Measurements from ENCODE around the gene CD46.

Gene CD46

DNA sequence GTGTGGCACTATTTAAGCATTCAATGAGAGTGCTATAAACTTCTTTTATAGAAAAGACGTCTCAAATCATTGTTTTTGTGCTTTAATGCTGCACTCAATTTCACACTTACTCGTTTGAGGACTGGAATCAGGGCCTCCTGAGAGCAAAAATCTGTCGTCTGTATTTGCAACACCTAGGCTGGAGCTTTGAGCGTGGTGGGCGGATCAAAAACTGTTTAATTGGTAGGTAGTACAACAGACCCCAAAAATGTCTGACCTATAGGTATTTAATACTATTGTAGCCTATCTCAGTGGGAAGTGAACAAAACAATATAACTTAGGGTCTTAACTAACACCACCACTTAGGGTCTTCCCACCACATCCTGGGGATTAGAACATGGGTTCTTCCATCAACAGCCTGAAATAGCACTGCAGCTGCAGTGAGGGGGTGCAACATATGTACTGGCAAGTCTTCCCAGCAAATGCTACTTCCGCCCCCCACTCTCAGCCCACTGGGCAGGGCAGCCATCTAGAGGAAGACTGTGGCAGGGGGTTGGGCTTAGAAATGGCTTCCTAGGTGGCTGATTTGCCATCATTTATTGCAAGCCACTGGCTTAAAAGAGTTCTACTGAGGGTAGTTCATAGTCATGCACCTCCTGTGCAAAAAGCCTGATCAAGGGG lies 48.3 kb downstream of the CD46 start:
- DNase-seq: no peak

GRCh38 chr1:207801819-207802218 lies 50.0 kb downstream of the CD46 start:
- DNase-seq: no peak

- no peak for DNase-seq
Measured at GRCh38 chr1:207803678-207804077, 51.8 kb downstream of the CD46 start.

DNA sequence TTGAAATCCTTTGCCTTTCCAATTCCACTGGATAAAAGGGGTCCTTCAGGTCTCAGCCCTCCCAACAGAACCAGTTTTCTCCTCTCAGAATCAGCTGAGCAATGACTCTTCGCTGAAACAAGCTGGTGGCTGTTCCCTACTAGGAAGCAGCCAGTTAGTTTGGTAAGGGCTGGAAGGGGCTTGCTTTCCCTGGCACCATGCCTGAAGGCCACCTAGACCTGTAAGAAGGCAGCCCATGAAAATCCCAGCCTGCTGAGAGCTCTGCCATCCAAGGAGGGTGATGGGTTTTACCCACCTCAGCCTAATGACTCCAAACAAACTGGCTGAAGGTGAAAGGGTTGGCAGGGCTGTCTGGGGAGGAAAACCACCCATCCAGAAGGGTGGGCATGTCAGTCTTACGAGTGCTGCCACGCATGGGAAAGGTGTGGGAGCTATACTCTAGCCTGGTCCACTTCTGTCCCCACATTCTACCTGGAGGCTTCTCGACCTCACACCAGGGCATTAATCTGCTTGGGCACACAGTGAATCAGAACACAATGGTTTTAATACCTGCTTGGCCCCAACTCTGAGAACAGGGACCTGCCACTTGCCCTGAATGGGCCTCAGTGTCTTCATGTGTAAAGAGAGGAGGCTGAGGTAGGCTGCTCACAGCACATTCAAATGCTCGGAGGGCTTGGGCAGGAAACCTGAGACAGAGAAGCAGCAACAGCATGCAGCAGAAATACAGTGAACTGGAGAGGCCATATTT lies 53.0 kb downstream of the CD46 start:
- no peak for DNase-seq

DNA sequence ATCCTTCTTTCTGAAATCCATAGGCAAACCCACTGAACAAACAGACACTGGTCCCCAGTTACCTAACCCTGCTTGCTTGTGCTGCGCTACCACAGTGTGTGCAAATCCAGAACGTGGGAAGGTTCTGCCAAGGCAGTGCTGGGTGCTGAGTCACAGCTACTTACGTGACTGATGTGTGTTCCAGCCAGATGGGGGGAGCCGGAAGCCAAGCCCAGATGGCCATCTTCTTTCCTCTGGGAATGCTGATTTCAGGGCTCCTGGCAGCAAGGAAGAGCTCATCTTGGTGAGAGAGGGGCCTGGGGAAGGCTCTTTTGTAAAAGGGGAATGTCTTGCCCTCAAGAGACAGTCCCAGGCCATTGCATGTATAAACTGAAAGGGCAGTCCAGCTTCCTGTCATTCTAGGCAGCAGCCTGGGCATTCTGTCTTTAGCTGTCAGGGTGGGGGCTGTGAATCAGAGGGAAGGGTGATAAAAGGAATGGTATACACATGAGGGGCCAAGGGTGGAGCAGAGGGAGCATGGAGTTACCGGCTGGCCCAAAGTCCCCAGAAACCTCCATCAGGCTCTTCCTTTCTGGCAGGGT lies 54.1 kb downstream of the CD46 start:
- DNase-seq: no peak

- no peak for DNase-seq
Measured at GRCh38 chr1:207806531-207807325, 54.9 kb downstream of the CD46 start.

DNA sequence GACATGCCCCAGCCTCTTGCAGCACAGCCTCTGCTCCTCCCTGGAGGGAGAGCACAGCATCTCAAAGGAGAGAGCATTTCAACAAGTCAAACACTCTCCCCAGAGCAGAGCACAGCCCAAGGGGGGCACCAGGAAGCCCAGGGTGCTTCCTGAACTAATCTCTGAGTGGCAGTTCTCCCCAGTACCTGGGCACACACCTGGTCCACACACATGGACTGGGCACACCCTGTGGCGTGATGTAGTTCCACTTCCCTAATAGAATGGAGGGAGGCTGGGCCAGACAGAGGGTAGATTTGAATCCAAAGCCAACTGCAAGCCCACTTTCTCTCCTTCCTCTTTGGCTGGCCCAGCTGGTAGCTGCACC lies 55.5 kb downstream of the CD46 start:
- DNase-seq: no peak

DNA sequence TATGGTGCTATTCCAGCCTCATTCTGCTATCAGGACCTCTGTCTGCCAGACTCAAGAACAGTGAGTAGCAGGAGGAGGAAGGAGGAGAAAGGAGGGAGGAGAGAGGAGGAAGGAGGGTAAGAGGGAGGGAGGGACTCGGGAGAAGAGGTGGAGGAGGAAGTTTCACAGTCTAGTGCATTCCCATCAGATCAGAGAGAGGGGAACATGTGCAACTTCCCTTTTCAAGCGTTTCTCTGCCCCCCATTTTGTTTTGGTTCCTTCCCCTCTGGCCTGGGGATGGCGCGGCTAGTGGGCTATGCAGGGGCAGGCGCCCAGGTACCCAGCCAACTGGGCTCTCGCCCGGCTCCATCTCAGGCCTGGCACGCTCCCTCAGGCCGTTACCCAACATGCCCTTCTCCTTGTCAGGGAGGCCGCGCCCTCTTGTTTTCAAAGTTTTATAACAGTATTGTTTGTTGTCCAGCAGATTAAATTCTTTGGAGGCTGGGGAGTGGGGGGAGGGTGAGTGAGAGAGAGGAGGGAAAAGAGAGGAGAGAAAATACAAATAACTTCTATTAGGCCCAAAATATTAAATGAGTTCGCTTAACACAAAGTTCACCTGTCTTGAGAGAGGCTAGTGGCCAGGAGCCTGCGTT lies 56.0 kb downstream of the CD46 start:
- DNase-seq: no peak

- no peak for DNase-seq
Measured at GRCh38 chr1:207808322-207808705, 56.5 kb downstream of the CD46 start.

GRCh38 chr1:207808911-207809555 lies 57.2 kb downstream of the CD46 start:
- no peak for DNase-seq

GRCh38 chr1:207810173-207810572 lies 58.3 kb downstream of the CD46 start:
- DNase-seq: no peak

- no peak for DNase-seq
Measured at GRCh38 chr1:207810606-207811295, 58.9 kb downstream of the CD46 start.

DNA sequence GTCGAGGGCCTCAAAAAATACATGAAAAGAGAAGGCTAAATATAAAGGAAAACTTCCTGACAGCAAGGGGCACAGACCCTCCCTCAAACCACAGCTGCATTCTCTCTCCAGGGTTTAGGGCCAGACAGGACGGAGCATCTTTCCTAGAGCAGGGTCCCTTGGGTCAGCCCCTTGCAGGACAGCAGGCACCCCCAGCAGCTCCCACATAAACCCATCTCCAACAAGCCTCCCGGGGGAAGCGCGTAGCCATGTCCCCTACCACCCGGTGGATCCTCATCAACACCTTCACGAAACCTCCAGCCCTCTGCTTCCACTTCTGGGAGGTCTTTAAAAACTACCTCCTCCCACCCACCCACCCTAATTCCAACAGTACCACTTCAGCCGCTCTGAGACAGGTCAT lies 59.5 kb downstream of the CD46 start:
- no peak for DNase-seq

DNA sequence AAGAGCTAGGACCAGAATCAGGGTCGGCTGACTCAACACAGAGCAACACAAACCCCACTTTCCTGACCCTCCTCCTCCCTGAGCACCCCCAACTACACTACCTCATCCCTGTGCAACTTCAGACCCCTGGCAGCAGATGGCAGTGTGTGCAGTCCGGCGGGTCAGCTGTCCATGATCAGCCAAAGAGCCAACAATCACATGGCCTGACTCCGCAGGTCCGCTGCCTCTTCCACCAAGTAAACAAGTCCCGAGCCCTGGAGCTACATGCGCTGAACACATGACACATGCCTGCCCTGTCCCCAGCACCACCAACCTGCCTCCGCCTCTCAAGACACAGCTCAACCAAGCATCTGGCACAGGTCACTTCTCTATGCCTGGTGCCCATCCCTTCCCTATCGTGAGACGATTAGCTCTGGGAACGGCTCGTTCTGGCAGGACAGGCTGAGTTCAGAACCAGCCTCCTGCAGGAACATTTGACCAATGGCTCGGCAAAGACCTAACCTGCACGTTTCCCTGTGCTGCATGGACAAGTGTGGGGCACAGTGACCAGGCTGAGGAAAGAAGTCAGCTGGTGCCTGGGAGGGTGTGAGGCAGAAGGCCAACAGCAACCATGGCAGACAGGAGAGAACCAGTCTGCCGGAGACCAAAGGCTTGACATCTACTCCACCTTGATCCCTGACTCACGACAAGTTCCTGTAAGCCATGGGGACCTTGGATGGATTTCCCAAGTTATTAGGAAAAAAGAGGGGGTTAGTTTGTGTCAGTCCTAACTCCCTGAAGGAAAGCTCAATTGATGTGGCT lies 60.3 kb downstream of the CD46 start:
- no peak for DNase-seq

- DNase-seq: no peak
Measured at GRCh38 chr1:207812778-207813511, 61.1 kb downstream of the CD46 start.

GRCh38 chr1:207813512-207813881 lies 61.6 kb downstream of the CD46 start:
- no peak for DNase-seq

GRCh38 chr1:207813946-207814345 lies 62.1 kb downstream of the CD46 start:
- no peak for DNase-seq

DNA sequence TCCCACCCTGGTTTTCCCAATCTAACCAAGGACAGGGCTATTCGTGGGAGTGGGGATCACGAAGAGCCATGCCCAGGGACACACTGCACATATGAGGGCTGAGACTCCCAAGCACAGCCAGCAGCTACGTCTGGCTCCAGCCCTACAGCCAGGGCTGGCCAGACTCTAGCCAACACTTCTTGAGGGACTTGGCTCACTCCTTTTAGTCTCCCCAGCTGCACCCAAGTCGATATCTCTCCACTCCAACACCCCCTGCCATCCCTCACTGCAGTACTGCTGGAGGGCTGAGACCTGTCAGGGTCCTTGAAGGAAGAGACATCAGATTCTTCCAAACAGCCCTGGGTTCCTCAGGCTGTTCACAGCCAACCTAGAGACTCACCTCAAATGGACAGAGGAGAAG lies 62.6 kb downstream of the CD46 start:
- DNase-seq: no peak

DNA sequence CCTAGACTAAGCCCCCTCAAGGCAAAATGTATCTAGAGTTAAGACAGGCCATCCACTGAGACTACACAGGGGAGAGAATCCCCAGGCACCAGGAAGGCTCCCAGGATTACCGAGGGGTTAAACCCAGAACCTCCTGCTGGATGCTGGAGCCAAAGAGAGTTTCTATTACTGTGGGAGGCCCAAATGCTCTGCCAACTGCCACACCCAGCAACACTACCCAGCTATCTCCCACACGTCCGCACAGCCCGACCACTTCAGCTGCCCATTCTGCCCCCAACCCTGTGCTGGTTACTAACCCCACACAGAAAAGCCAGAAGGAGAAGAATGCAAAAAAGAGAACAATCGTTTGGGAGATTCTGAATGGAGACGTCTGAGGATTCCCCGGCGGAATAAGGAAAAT lies 63.6 kb downstream of the CD46 start:
- DNase-seq: no peak

- no peak for DNase-seq
Measured at GRCh38 chr1:207815913-207816291, 64.0 kb downstream of the CD46 start.

GRCh38 chr1:207817166-207817565 lies 65.3 kb downstream of the CD46 start:
- no peak for DNase-seq
